ENCODE data around the gene PPEF1.

Gene PPEF1, protein sequence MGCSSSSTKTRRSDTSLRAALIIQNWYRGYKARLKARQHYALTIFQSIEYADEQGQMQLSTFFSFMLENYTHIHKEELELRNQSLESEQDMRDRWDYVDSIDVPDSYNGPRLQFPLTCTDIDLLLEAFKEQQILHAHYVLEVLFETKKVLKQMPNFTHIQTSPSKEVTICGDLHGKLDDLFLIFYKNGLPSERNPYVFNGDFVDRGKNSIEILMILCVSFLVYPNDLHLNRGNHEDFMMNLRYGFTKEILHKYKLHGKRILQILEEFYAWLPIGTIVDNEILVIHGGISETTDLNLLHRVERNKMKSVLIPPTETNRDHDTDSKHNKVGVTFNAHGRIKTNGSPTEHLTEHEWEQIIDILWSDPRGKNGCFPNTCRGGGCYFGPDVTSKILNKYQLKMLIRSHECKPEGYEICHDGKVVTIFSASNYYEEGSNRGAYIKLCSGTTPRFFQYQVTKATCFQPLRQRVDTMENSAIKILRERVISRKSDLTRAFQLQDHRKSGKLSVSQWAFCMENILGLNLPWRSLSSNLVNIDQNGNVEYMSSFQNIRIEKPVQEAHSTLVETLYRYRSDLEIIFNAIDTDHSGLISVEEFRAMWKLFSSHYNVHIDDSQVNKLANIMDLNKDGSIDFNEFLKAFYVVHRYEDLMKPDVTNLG

DNA sequence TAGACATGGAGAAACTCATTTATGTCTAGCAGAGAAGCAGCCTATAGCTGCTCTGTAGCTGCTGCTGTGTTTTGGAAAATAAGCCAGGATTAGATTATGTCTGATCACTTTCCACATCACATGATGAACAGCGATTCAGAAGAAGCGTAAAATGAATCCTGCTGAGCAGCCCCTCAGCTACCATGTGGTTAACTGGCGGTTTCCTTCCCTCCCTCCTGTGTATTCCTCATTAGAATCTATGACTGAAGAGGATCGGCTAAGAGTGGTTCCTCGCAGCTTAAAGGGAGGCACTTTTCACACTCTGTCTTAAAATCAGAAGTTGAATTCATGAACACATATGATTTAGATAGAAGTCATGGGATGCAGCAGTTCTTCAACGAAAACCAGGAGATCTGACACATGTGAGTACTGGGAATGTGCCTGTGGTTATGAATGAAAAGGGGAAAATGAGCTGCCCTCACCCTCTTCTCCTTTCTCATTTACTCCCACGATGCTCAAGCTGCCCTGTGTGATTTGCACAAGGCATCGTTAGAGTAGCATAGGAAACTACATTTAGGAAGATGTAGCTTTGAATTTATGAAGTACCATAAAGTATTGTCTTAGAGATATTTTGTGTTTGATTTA is at the start of gene PPEF1:
Gene PPEF1 (plus strand): TSS at position 220 of the 624 bp plus-strand sequence. CDS start 136 bp downstream, at position 356.
- H3K27me3 Mint-ChIP-seq = no peaks in the 10 kb centered on the region
- H3K27ac Mint-ChIP-seq = no peak within 1 kb of the TSS
- H3K4me3 Mint-ChIP-seq = no peak within 1 kb of the TSS
- no peaks in the 10 kb centered on the region for H3K36me3 Mint-ChIP-seq (ENCODE audit: low read depth)
- peaks cover 5% of the 10 kb centered on the region for H3K4me1 Mint-ChIP-seq (ENCODE audit: low read depth)
- no peaks in the 10 kb centered on the region for H3K9me3 Mint-ChIP-seq

DNA sequence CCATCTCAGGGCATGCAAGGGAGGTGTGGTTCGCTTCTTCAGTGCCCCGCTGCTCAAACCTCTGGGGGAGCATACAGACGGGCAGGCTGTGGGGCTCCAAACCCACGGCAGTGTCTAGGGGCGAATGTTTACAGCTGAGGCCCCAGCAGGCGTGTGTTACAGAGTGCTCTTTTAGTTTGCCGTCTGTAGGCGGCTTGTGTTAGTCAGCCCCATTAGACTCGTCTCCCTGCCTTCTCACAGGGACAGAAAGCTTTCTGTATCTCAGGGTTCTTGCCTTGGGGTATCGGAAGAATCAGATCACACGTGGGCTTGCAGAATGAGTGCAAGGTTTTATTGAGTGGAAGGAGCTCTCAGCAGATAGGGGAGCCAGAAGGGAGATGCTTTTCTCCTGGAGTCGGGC is 46.2 kb upstream of the PPEF1 start:
- no peaks in the 10 kb centered on the region for H3K4me1 Mint-ChIP-seq (ENCODE audit: low read depth)
- H3K9me3 Mint-ChIP-seq = no peaks in the 10 kb centered on the region
- no peaks in the 10 kb centered on the region for H3K36me3 Mint-ChIP-seq (ENCODE audit: low read depth)
- no peak overlapping the region for H3K4me3 Mint-ChIP-seq
- H3K27me3 Mint-ChIP-seq = no peaks in the 10 kb centered on the region
- no peak overlapping the region for H3K27ac Mint-ChIP-seq

DNA sequence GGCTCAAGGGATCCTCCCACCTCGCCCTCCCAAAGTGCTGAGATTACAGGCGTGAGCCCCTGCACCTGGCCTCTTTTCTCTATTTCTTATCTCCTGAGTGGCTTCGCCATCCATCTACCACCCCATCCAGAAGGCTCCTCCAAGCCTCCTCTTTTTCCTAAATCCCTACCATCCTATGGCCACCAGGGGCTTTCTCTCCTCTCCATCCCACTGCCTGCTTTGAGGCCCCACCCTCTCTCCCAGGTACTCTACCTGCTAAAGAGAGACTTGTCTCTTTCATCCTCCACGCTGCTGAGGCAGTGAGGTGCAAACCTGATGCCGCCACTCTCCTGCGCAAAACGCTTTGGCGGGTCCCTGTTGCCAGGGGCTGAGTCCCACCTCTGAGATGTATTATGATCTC is 42.5 kb upstream of the PPEF1 start:
- Mint-ChIP-seq H3K4me1 (ENCODE audit: low read depth) (peaks cover 11% of the 10 kb centered on the region), H3K27ac (no peak overlapping the region), H3K27me3 (no peaks in the 10 kb centered on the region), H3K4me3 (no peak overlapping the region), H3K9me3 (no peaks in the 10 kb centered on the region), H3K36me3 (ENCODE audit: low read depth) (no peaks in the 10 kb centered on the region)

DNA sequence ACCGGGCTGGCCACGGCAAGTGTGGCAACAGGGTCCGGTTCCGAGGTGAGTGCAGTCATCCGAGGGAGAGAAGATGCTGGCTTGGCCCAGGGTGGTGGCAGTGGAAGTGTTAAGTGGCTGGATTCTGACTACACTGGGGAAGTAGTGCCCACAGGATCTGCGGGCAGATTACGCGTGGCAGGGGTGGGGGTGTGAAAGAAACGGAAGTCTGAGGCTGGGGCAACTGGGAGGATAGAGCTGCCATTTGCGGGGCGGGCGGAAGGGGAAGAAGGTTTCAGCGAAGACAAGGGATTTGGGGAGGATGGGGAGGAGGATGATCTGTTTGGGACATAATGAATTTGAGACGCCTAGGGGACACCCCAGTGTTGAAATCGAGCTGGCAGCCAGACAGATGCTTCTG is 40.8 kb upstream of the PPEF1 start:
- H3K36me3 Mint-ChIP-seq (ENCODE audit: low read depth) = no peaks in the 10 kb centered on the region
- no peaks in the 10 kb centered on the region for H3K27me3 Mint-ChIP-seq
- H3K4me3 Mint-ChIP-seq = no peak overlapping the region
- H3K27ac Mint-ChIP-seq = no peak overlapping the region
- no peaks in the 10 kb centered on the region for H3K9me3 Mint-ChIP-seq
- peaks cover 11% of the 10 kb centered on the region for H3K4me1 Mint-ChIP-seq (ENCODE audit: low read depth)

DNA sequence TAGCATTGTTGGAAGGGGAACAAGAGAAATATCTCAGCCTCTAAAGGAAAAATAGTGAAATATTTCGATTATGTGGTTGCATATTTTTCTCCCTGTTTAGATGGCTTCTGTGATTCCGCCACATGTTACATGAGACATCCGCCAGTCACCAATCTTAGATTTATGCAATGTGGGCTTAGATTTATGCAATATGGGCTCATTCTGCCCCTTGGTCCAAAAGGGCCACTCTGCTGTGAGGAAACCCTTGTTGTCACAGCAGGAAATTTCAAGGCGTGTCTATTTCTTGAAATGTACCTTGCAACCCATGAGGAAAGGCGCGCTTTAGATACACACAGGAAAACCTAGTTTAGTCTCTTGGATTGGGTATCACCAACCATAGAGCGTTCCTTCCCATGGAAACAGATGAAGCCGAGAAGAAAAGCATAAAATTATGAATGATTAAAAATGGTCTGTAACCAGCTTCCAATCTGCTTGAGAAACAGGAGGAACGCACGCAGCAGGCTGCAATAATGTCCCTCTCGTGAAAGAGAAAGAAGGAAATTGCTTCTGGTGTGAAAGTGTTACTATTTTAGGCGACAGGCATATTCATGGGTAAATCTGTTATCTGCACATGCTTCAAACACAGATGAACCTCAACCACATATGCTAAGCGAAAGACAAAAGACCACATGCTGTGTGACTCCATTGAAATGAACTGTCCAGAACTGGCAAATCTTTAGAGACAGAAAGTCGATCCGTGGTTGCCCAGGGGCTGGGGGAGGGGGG is 39.2 kb upstream of the PPEF1 start:
- Mint-ChIP-seq H3K36me3 (ENCODE audit: low read depth) (no peaks in the 10 kb centered on the region), H3K9me3 (no peaks in the 10 kb centered on the region), H3K27ac (no peak overlapping the region), H3K4me3 (peak overlapping the region; percentile 39), H3K27me3 (no peaks in the 10 kb centered on the region), H3K4me1 (ENCODE audit: low read depth) (peaks cover 14% of the 10 kb centered on the region)

DNA sequence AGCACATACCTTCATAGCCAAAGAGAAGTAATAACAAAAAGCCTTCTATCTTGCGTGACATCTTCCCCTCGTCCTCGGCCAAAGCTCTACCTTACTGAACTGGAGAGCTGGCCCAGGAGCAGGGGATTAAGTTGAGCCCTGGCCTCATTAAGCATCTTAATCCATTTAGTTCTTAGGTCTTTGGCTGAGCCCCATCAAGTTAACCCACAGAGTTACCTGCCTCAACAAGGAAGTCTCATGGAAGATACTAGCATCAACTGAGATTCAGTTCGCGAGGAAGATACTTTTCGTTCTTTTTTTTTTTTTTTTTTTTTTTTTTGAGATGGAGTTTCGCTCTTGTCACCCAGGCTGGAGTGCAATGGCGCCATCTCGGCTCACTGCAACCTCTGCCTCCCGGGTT is 35.4 kb upstream of the PPEF1 start, which contains the start of gene RS1:
Gene RS1 (minus strand): TSS at position 101 of the 400 bp plus-strand sequence. CDS start 40 bp downstream, at position 61.
- Mint-ChIP-seq H3K9me3 (no peaks in the 10 kb centered on the region), H3K4me1 (ENCODE audit: low read depth) (peaks cover 18% of the 10 kb centered on the region), H3K27ac (no peak within 1 kb of the TSS), H3K36me3 (ENCODE audit: low read depth) (no peaks in the 10 kb centered on the region), H3K4me3 (no peak within 1 kb of the TSS), H3K27me3 (no peaks in the 10 kb centered on the region)

DNA sequence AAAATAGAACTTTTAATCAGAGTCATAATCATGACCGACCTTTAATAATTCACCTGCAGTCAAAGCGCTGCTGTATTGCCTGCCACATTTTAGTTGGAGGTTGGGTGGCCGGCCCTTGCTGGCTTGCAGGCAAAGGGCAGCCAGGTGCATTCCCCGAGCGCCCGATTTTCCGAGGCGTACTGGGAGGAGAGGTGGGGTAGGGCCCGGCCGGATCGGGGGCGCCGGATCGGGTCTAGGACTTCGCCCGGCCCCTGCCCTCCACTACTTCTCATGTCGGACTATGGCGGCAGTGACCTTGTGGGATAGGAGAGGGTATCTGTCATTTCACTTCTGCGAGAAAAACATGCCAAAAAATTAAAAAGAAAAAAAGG is 33.0 kb upstream of the PPEF1 start:
- H3K4me1 Mint-ChIP-seq (ENCODE audit: low read depth) = peaks cover 14% of the 10 kb centered on the region
- no peaks in the 10 kb centered on the region for H3K36me3 Mint-ChIP-seq (ENCODE audit: low read depth)
- no peaks in the 10 kb centered on the region for H3K27me3 Mint-ChIP-seq
- no peaks in the 10 kb centered on the region for H3K9me3 Mint-ChIP-seq
- H3K4me3 Mint-ChIP-seq = peak overlapping the region; percentile 75
- H3K27ac Mint-ChIP-seq = peak overlapping the region; percentile 55

DNA sequence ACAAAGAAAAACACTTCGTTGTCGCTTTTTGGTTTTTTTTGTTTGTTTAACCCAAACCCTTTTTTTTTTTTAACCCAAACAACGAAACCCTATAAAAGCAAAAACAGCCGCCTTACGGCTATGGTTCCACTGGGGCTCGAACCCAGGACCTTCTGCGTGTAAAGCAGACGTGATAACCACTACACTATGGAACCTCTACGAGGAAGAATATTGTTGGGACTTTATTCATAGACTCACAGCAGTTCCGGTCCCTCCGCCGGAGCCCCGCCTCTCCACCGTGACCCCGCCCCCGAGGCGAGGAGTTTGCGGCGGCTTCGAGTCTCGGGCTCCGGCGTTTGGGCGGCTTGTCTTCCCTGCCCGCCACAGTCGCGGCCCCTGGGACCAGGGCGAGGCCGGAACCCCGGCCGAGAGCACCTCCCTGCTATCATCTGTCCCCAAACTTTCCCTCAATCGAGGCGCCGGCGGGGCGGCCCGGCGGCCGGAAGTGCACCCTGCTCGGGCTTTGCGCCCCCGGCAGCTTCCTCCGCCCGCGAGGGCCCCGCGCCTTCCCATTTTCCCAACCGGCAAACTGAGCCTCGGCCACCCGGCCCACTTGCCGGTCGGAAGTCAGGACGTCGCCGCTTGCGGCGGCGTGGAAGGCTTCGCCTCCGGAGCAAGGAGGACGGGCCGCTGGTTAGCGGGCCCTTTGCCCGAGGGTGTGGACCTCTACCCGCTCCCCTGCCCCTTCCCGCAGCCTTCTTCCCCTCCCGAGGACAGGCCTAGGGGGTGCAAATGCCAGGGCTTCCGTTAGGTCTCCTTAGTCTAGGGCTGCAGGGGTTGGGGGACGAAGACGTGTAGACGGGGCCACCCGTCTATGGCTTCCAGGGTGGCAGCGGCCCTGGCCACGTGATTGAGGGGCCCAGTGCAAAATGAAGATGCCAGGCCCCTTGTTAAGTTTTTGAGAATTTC is 32.4 kb upstream of the PPEF1 start:
- peaks cover 14% of the 10 kb centered on the region for H3K4me1 Mint-ChIP-seq (ENCODE audit: low read depth)
- no peaks in the 10 kb centered on the region for H3K27me3 Mint-ChIP-seq
- H3K27ac Mint-ChIP-seq = peak overlapping the region; percentile 79
- peak overlapping the region; percentile 75 for H3K4me3 Mint-ChIP-seq
- no peaks in the 10 kb centered on the region for H3K9me3 Mint-ChIP-seq
- H3K36me3 Mint-ChIP-seq (ENCODE audit: low read depth) = no peaks in the 10 kb centered on the region

DNA sequence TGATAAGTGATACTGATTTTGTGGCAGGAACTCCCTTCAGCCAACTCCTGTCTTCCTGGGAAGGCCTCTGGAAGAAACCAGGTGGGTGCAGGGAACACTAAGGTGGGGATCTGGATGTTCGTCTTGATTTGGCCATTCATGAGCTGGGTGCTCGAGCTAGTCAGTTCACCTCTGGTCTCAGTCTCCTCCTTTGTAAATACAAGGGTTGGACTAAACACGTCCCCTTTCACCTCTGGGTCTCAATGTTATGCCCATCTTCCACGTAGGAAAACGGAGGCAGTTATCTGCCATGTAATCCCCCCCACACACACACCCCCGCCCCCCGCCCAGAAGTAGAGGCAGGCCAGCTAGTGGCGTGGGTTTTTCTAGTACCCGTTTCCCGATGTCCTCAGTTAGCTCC is 31.4 kb upstream of the PPEF1 start:
- peak overlapping the region; percentile 35 for H3K4me3 Mint-ChIP-seq
- peaks cover 14% of the 10 kb centered on the region for H3K4me1 Mint-ChIP-seq (ENCODE audit: low read depth)
- no peaks in the 10 kb centered on the region for H3K9me3 Mint-ChIP-seq
- no peak overlapping the region for H3K27ac Mint-ChIP-seq
- H3K27me3 Mint-ChIP-seq = no peaks in the 10 kb centered on the region
- H3K36me3 Mint-ChIP-seq (ENCODE audit: low read depth) = no peaks in the 10 kb centered on the region

DNA sequence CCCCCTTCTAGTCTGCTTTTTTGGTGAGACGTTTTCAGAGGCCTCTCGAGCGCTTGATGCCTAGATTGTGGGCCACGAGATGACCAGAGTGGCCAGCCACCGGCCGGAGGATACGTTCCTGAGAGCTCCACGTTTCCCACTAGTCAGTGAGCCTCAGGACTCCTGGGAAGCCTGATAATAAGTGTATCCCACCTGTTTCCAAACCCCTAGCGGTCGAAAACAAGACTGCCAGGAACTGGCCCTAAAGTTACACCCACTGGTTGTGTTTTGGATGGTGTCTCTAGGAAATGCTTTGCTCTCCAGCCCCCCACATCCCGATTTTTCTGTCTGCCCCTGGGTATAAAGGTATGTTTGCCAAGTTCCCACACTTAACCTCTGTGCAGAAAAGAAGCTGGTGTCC is 31.0 kb upstream of the PPEF1 start:
- peaks cover 14% of the 10 kb centered on the region for H3K4me1 Mint-ChIP-seq (ENCODE audit: low read depth)
- no peaks in the 10 kb centered on the region for H3K9me3 Mint-ChIP-seq
- H3K36me3 Mint-ChIP-seq (ENCODE audit: low read depth) = no peaks in the 10 kb centered on the region
- no peak overlapping the region for H3K27ac Mint-ChIP-seq
- no peaks in the 10 kb centered on the region for H3K27me3 Mint-ChIP-seq
- H3K4me3 Mint-ChIP-seq = no peak overlapping the region

DNA sequence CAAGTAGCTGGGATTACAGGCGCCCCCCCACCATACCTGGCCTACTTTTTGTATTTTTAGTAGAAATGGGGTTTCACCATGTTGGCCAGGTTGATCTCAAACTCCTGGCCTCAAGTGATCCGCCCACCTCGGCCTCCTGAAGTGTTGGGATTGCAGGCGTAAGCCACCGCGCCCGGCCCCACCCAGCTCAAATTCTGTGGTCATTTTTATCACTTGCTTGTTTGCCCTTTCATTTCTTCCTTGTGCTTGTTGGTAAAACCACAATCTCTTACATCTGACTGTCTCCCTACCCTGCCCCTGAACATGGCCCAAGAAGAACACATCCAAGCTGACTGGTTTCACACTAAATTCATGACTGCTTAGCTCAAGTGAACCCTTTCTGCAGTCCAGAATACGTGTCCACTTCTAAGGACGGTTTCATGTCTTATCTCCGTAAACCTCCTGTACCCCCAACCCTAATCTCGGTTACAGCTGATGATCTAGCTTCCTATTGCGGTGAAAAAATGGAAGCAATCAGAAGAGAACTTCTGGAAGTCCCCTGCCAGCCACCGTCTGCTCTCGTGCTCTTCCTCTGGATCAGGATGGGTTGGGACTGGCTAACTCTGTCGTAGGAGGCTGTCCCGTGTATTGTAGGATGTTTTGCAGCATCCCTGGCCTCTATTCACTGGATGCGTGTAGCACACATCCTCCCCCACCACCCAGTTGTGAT is 30.1 kb upstream of the PPEF1 start:
- Mint-ChIP-seq H3K4me3 (peak overlapping the region; percentile 25), H3K4me1 (ENCODE audit: low read depth) (peaks cover 14% of the 10 kb centered on the region), H3K27ac (no peak overlapping the region), H3K36me3 (ENCODE audit: low read depth) (no peaks in the 10 kb centered on the region), H3K27me3 (no peaks in the 10 kb centered on the region), H3K9me3 (no peaks in the 10 kb centered on the region)

DNA sequence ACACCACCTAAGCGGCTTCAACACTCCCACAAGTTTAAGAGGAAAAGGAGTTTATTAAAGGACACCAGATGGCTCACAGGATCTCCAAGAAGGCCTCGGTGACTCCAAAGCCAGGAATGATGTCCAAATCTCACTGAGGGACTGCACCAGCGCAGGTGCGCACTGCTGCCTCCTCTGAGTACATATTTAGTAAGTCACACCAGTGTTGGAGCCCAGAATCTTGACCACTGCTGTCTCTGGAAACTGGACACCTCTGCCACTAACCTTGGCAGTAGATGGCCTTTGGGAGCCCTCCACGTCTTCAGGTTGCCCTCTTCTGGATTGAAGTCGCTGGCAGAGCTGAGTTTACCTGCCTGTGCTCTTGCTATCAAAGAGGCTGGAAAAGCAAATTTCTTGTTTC is 25.4 kb upstream of the PPEF1 start:
- no peaks in the 10 kb centered on the region for H3K27me3 Mint-ChIP-seq
- H3K4me3 Mint-ChIP-seq = no peak overlapping the region
- H3K4me1 Mint-ChIP-seq (ENCODE audit: low read depth) = peaks cover 6% of the 10 kb centered on the region
- H3K36me3 Mint-ChIP-seq (ENCODE audit: low read depth) = no peaks in the 10 kb centered on the region
- no peak overlapping the region for H3K27ac Mint-ChIP-seq
- no peaks in the 10 kb centered on the region for H3K9me3 Mint-ChIP-seq

DNA sequence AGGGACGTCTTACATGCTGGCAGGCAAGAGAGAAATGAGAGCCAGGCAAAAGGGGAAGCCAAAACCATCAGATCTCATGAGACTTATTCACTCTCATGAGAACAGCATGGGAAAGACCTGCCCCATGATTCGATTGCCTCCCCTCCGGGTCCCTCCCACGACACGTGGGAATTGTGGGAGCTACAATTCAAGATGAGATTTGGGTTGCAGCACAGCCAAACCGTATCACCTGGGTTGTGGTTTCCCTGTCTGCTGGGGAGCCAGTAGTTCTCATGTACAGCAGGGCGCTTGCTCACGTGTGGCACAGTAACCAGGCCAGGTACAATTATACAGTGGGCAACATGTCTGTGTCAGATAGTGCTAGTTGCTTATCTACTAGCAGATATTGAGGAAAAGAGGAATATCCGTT is 24.5 kb upstream of the PPEF1 start:
- H3K9me3 Mint-ChIP-seq = no peaks in the 10 kb centered on the region
- no peaks in the 10 kb centered on the region for H3K27me3 Mint-ChIP-seq
- H3K36me3 Mint-ChIP-seq (ENCODE audit: low read depth) = no peaks in the 10 kb centered on the region
- H3K4me1 Mint-ChIP-seq (ENCODE audit: low read depth) = no peaks in the 10 kb centered on the region
- no peak overlapping the region for H3K4me3 Mint-ChIP-seq
- no peak overlapping the region for H3K27ac Mint-ChIP-seq

Measured in stimulated activated naive CD8-positive, alpha-beta T cell treated with anti-CD3 and anti-CD28 coated beads, Interleukin-15, Interleukin-2, amounts not matched to agents 100 ng/mL and 50 ng/mL, for 24 hours (primary cell).